ENCODE measurements around the gene SYNGR1.

DNA sequence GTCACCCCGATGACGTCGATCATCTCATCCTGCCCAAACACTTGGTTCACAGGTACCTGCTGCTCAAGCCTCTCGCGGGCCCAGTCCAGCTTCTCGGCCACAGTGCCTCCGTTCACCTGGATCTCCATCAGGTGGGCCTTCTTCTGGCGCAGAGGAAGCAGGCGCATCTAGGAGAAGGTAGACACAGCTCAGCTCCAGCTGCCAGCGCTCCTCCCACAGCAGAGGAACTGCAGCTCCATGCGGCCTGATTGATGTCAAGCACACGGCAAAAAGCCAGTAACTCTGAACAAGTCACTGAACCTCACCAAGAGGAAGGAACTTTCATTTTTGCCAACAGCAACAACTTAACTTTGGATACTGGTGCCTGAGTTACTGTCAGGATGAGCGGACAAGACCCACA is 34.4 kb upstream of the SYNGR1 start:
- TF ChIP-seq, protein P1, sequence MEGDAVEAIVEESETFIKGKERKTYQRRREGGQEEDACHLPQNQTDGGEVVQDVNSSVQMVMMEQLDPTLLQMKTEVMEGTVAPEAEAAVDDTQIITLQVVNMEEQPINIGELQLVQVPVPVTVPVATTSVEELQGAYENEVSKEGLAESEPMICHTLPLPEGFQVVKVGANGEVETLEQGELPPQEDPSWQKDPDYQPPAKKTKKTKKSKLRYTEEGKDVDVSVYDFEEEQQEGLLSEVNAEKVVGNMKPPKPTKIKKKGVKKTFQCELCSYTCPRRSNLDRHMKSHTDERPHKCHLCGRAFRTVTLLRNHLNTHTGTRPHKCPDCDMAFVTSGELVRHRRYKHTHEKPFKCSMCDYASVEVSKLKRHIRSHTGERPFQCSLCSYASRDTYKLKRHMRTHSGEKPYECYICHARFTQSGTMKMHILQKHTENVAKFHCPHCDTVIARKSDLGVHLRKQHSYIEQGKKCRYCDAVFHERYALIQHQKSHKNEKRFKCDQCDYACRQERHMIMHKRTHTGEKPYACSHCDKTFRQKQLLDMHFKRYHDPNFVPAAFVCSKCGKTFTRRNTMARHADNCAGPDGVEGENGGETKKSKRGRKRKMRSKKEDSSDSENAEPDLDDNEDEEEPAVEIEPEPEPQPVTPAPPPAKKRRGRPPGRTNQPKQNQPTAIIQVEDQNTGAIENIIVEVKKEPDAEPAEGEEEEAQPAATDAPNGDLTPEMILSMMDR (IDR thresholded peaks at IDR 0.05), result no peak
- TF ChIP-seq POLR2A (IDR thresholded peaks at IDR 0.05), result no peak

Measured in thyroid gland (tissue), 4 donors.